GM23338 (cell line): Measurements from ENCODE around the gene FGF11. TPM values are rescaled to one million over a fixed set of nuclear protein-coding genes. Genes with fewer than 3 reads are reported as not detected.

ENCODE experiments used
- ATAC-seq: fragments of 200-7000 bp; cut with Tn5 transposase; 3 replicates; pipeline ENCODE4 v1.9.1; 2020
- DNase-seq: peaks from one replicate; pipeline ENCODE4 v3.0.0-alpha.2; 2015; ENCODE audit warnings: low spot score
- H2AFZ ChIP-seq: fragments of 200-600 bp; sonication (generic); 2 replicates; pipeline ENCODE4 v1.8.0; 2016; ENCODE audit warnings: antibody characterized with exemption, mild to moderate bottlenecking, moderate library complexity
- H3F3A ChIP-seq: fragments of 200-600 bp; sonication (generic); replicated peaks from 2 replicates; pipeline ENCODE4 v1.8.0; 2017; ENCODE audit warnings: antibody characterized with exemption, mixed run types, low read depth
- H3K27ac ChIP-seq: fragments of 200-600 bp; sonication (generic); 2 replicates; pipeline ENCODE4 v1.6.1; 2016; ENCODE audit warnings: low read depth
- H3K27me3 ChIP-seq: fragments of 200-600 bp; sonication (generic); 2 replicates; pipeline ENCODE4 v1.8.0; 2016; ENCODE audit warnings: mild to moderate bottlenecking, mixed run types, moderate library complexity; ENCODE audit not compliant: insufficient read depth
- H3K36me3 ChIP-seq: fragments of 200-600 bp; sonication (generic); 2 replicates; pipeline ENCODE4 v1.8.0; 2016; ENCODE audit warnings: mild to moderate bottlenecking; ENCODE audit not compliant: insufficient read depth
- H3K4me1 ChIP-seq: fragments of 200-600 bp; sonication (generic); 2 replicates; pipeline ENCODE4 v1.8.0; 2016; ENCODE audit warnings: mild to moderate bottlenecking, moderate library complexity; ENCODE audit not compliant: insufficient read depth
- H3K4me2 ChIP-seq: fragments of 200-600 bp; sonication (generic); 2 replicates; pipeline ENCODE4 v1.7.1; 2017; ENCODE audit warnings: mixed run types
- H3K4me3 ChIP-seq: fragments of 200-600 bp; sonication (generic); 2 replicates; pipeline ENCODE4 v1.6.1; 2016; ENCODE audit warnings: mixed run types
- H3K79me2 ChIP-seq: fragments of 200-600 bp; sonication (generic); replicated peaks from 2 replicates; pipeline ENCODE4 v1.8.0; 2017; ENCODE audit warnings: mild to moderate bottlenecking; ENCODE audit not compliant: insufficient read depth
- H3K9me2 ChIP-seq: fragments of 200-600 bp; sonication (generic); 2 replicates; pipeline ENCODE4 v1.8.0; 2017; ENCODE audit not compliant: insufficient read depth
- H4K20me1 ChIP-seq: fragments of 200-600 bp; sonication (generic); replicated peaks from 2 replicates; pipeline ENCODE4 v1.8.0; 2017; ENCODE audit warnings: mild to moderate bottlenecking; ENCODE audit not compliant: insufficient read depth
- H3K27ac Mint-ChIP-seq: 2 replicates; pipeline ENCODE4 v1.8.0; 2020; ENCODE audit warnings: inconsistent platforms, mild to moderate bottlenecking, moderate library complexity, mixed read lengths
- H3K27me3 Mint-ChIP-seq: 3 replicates; pipeline ENCODE4 v1.8.0; 2022; ENCODE audit warnings: low read depth, mild to moderate bottlenecking, moderate library complexity, mixed read lengths, inconsistent platforms; ENCODE audit not compliant: insufficient read depth, poor library complexity
- H3K36me3 Mint-ChIP-seq: 3 replicates; pipeline ENCODE4 v1.8.0; 2021; ENCODE audit warnings: low read depth, mild to moderate bottlenecking, inconsistent platforms, moderate library complexity, mixed read lengths
- H3K4me1 Mint-ChIP-seq: 3 replicates; pipeline ENCODE4 v1.8.0; 2020; ENCODE audit warnings: mild to moderate bottlenecking, inconsistent platforms, mixed read lengths
- H3K4me3 Mint-ChIP-seq: 3 replicates; pipeline ENCODE4 v1.8.0; 2021; ENCODE audit warnings: moderate library complexity, mild to moderate bottlenecking, inconsistent platforms, mixed read lengths
- H3K9me3 Mint-ChIP-seq: 3 replicates; pipeline ENCODE4 v1.8.0; 2020; ENCODE audit warnings: moderate library complexity, mild to moderate bottlenecking, inconsistent platforms, mixed read lengths
- CREB1 ChIP-seq: fragments of 250-450 bp; sonication (Bioruptor Pico); IDR thresholded peaks from 2 replicates; pipeline ENCODE4 v1.5.0; 2020; ENCODE audit warnings: low read depth, mild to moderate bottlenecking, moderate library complexity
- CTCF ChIP-seq, 2 experiments: fragments of 200-600 bp in 1 of 2; sonication (generic) in 1 of 2; conservative IDR thresholded peaks; 2 replicates each; pipeline versions ENCODE4 v1.5.1 to v1.6.1; 2016 to 2017; ENCODE audit warnings: antibody characterized with exemption in 2 of 2, low read depth in 2 of 2, mild to moderate bottlenecking in 2 of 2, moderate library complexity in 1 of 2
- ETS1 ChIP-seq: IDR thresholded peaks from 2 replicates; pipeline ENCODE4 v1.6.1; 2016; ENCODE audit warnings: antibody characterized with exemption
- EZH2phosphoT487 ChIP-seq: fragments of 200-600 bp; sonication (generic); IDR thresholded peaks from one replicate; pipeline ENCODE4 v1.8.1; 2018; ENCODE audit warnings: antibody characterized with exemption; ENCODE audit not compliant: unreplicated experiment
- JUNB ChIP-seq: IDR thresholded peaks from one replicate; pipeline ENCODE4 v1.6.1; 2016; ENCODE audit warnings: antibody characterized with exemption; ENCODE audit not compliant: unreplicated experiment
- NANOG ChIP-seq: IDR thresholded peaks from 2 replicates; pipeline ENCODE4 v1.6.1; 2016; ENCODE audit warnings: antibody characterized with exemption, borderline replicate concordance
- POLR2AphosphoS5 ChIP-seq: IDR thresholded peaks from 2 replicates; pipeline ENCODE4 v1.6.1; 2016; ENCODE audit warnings: antibody characterized with exemption, low read depth
- REST ChIP-seq: IDR thresholded peaks from one replicate; pipeline ENCODE4 v1.6.1; 2018; ENCODE audit warnings: antibody characterized with exemption; ENCODE audit not compliant: unreplicated experiment
- STAT1 ChIP-seq: IDR thresholded peaks from one replicate; pipeline ENCODE4 v1.6.1; 2016; ENCODE audit warnings: antibody characterized with exemption; ENCODE audit not compliant: unreplicated experiment
- ZNF114 ChIP-seq: fragments of 250-450 bp; sonication (Bioruptor Pico); IDR thresholded peaks from 2 replicates; pipeline ENCODE4 v1.5.0; 2020; ENCODE audit warnings: mild to moderate bottlenecking, moderate library complexity
- ZNF331 ChIP-seq: fragments of 250-450 bp; sonication (Bioruptor Pico); IDR thresholded peaks from 2 replicates; pipeline ENCODE4 v1.5.0; 2020; ENCODE audit warnings: low read depth, mild to moderate bottlenecking, moderate library complexity
- polyA plus RNA-seq: library from polyadenylated mRNA; unstranded; fragments of >200 nt; fragmentation: Nextera tagmentation; extraction: Ambion mirVana; gene quantifications from 2 replicates; pipeline ENCODE4 v1.2.1, GENCODE V29; 2016
- total RNA-seq: library from RNA; depleted of rRNA; stranded (reverse); fragments of >200 nt; shearing (Covaris generic); gene quantifications from 2 replicates; pipeline ENCODE4 v1.2.3, GENCODE V29; 2014

Gene FGF11
- total and polyA plus RNA-seq, 2 experiments from 2014 or later, result 11.1 to 16.6 TPM

GRCh38 chr17:7407082-7407481, 32.2 kb upstream of the FGF11 start:
- H3F3A ChIP-seq, result peaks cover 19% of the 10 kb centered on the region

More at GRCh38 chr17:7407082-7407481, 32.2 kb upstream of the FGF11 start:
- peaks cover 21% of the 10 kb centered on the region for H3K36me3 Mint-ChIP-seq
- peaks cover 30% of the 10 kb centered on the region for H3K4me1 Mint-ChIP-seq
- peak; percentile 43 for DNase-seq
- peak overlapping the region; percentile 57; the same call in 1 of the 2 replicates for H3K4me3 ChIP-seq
- no peak overlapping the region for H3K27ac Mint-ChIP-seq
- peaks cover 14% of the 10 kb centered on the region for H3K79me2 ChIP-seq
- peaks cover 18% of the 10 kb centered on the region for H3K27me3 Mint-ChIP-seq
- no peak overlapping the region for H2AFZ ChIP-seq
- H3K9me3 Mint-ChIP-seq, result no peaks in the 10 kb centered on the region
- no peak overlapping the region for H3K27ac ChIP-seq
- no peaks in the 10 kb centered on the region for H3K9me2 ChIP-seq
- TF ChIP-seq CTCF (conservative IDR thresholded peaks at IDR 0.05; ENCODE audit: low read depth in 2 of 2) (no peak), REST (no peak), ZNF331 (CRISPR knock-in tag) (no peak), EZH2phosphoT487 (no peak), ZNF114 (no peak), POLR2AphosphoS5 (no peak), STAT1 (no peak), ETS1 (no peak), JUNB (no peak), NANOG (no peak), CREB1 (CRISPR knock-in tag) (no peak)
- H3K4me3 Mint-ChIP-seq, result peak overlapping the region; percentile 64; the same call in 1 of the 3 replicates
- H3K4me2 ChIP-seq, result peak overlapping the region; percentile 81
- peaks cover under 1% of the 10 kb centered on the region; the same call in 1 of the 2 replicates for H3K36me3 ChIP-seq
- H4K20me1 ChIP-seq, result peaks cover 5% of the 10 kb centered on the region
- H3K4me1 ChIP-seq, result peaks cover 28% of the 10 kb centered on the region
- H3K27me3 ChIP-seq, result no peaks in the 10 kb centered on the region
- no peak for ATAC-seq
